K562 (cell line): ENCODE data around the gene S100A6. TPM values are rescaled to one million over a fixed set of nuclear protein-coding genes. Genes with fewer than 3 reads are reported as not detected.
A peak's percentile ranks its signal among the peaks of the same experiment; 100 is the strongest.

ENCODE experiments used
- AFF4 ChIP-seq: sonication (generic); formaldehyde crosslinking; IDR thresholded peaks from 2 replicates; pipeline ENCODE4 v1.8.0; 2023; ENCODE audit warnings: mild to moderate bottlenecking, missing genetic modification reagents
- BRCA1 ChIP-seq, 2 experiments: fragments of 450-650 bp in 1 of 2; sonication (generic) in 1 of 2; formaldehyde crosslinking in 1 of 2; IDR thresholded peaks; 2 replicates each; pipeline versions ENCODE4 v1.5.0 to v1.6.1; 2017 to 2020; ENCODE audit warnings: mild to moderate bottlenecking in 1 of 2, missing genetic modification reagents in 1 of 2
- ETV6 ChIP-seq, 3 experiments: fragments of 150-350 bp in 1 of 3; sonication (generic) in 1 of 3; formaldehyde crosslinking in 1 of 3; IDR thresholded peaks; 2 replicates each; pipeline versions ENCODE4 v1.6.1 to v1.8.0; 2014 to 2022; ENCODE audit warnings: borderline replicate concordance in 2 of 3, low read depth in 2 of 3, antibody characterized with exemption in 1 of 3, low read length in 1 of 3, mild to moderate bottlenecking in 1 of 3, missing genetic modification reagents in 1 of 3
- JUN ChIP-seq, 2 experiments: sonication (generic) in 1 of 2; formaldehyde crosslinking in 1 of 2; IDR thresholded peaks; 2 replicates each; pipeline versions ENCODE4 v1.6.1 to v1.8.0; 2012 to 2022; ENCODE audit warnings: borderline replicate concordance in 2 of 2, mild to moderate bottlenecking in 2 of 2, improper control_type of control experiment in 1 of 2, low read depth in 1 of 2, low read length in 1 of 2, missing genetic modification reagents in 1 of 2
- LARP7 ChIP-seq: fragments of 450-650 bp; IDR thresholded peaks from 2 replicates; pipeline ENCODE4 v1.6.1; 2016
- MBD2 ChIP-seq: sonication (generic); IDR thresholded peaks from 2 replicates; pipeline ENCODE4 v1.6.1; 2016; ENCODE audit warnings: low read depth, borderline replicate concordance
- MEIS2 ChIP-seq: fragments of 450-650 bp; IDR thresholded peaks from 2 replicates; pipeline ENCODE4 v1.6.1; 2014; ENCODE audit warnings: mild to moderate bottlenecking; ENCODE audit not compliant: partially characterized antibody
- MXI1 ChIP-seq: IDR thresholded peaks from 2 replicates; pipeline ENCODE4 v1.6.1; 2011; ENCODE audit warnings: low read depth, mild to moderate bottlenecking, improper control_type of control experiment, low read length
- NCOA6 ChIP-seq: fragments of 450-650 bp; IDR thresholded peaks from 2 replicates; pipeline ENCODE4 v1.6.1; 2017; ENCODE audit warnings: mild to moderate bottlenecking
- NUFIP1 ChIP-seq: fragments of 450-650 bp; IDR thresholded peaks from 2 replicates; pipeline ENCODE4 v1.6.1; 2018; ENCODE audit not compliant: partially characterized antibody
- RBFOX2 ChIP-seq: fragments of 200-400 bp; formaldehyde crosslinking; IDR thresholded peaks from 2 replicates; pipeline ENCODE4 v1.6.1; 2017; ENCODE audit warnings: low read depth, mild to moderate bottlenecking, low read length, moderate library complexity
- SETDB1 ChIP-seq: IDR thresholded peaks from one replicate; pipeline ENCODE4 v1.6.1; 2012; ENCODE audit warnings: low read length, control low read depth, inconsistent platforms
- TAF9B ChIP-seq: fragments of 450-650 bp; IDR thresholded peaks from 2 replicates; pipeline ENCODE4 v1.6.1; 2018; ENCODE audit warnings: mild to moderate bottlenecking; ENCODE audit not compliant: partially characterized antibody
- YY1 ChIP-seq, 3 experiments: IDR thresholded peaks; 2 replicates each; pipeline ENCODE4 v1.6.1; 2011; ENCODE audit warnings: low read length in 2 of 3, mild to moderate bottlenecking in 2 of 3, moderate library complexity in 2 of 3, borderline replicate concordance in 1 of 3, control low read depth in 1 of 3, low read depth in 1 of 3; ENCODE audit not compliant: insufficient read depth in 3 of 3, insufficient replicate concordance in 2 of 3, control insufficient read depth in 1 of 3, insufficient read length in 1 of 3; ENCODE audit errors: extremely low read depth in 1 of 3
- ZFX ChIP-seq: sonication (generic); formaldehyde crosslinking; IDR thresholded peaks from 2 replicates; pipeline ENCODE4 v1.8.0; 2022; ENCODE audit warnings: mild to moderate bottlenecking, missing genetic modification reagents, moderate library complexity
- ZKSCAN3 ChIP-seq: fragments of 250-450 bp; sonication (Bioruptor Pico); IDR thresholded peaks from 2 replicates; pipeline ENCODE4 v1.4.0; 2020
- polyA plus RNA-seq, 8 experiments: library from polyadenylated mRNA; depleted of rRNA in 4 of 8; stranded (reverse) in 5 of 8; unstranded in 3 of 8; fragments of >200 nt; fragmentation: Nextera tagmentation in 2 of 8; fragmentation: Illumina TruSeq in 1 of 8; extraction: Ambion mirVana in 2 of 8; extraction: Trizol in 1 of 8; gene quantifications; 2 replicates each; pipeline versions ENCODE4 v1.2.1 to v1.2.3, GENCODE V29; 2011 to 2014; ENCODE audit warnings: inconsistent platforms in 1 of 8, missing spikeins in 1 of 8
- total RNA-seq, 7 experiments: library from RNA; depleted of rRNA in 6 of 7; stranded (reverse); fragments of >200 nt in 6 of 7; fragmentation: Illumina TruSeq in 2 of 7; extraction: Trizol in 2 of 7; gene quantifications; 2 replicates each; pipeline versions ENCODE4 v1.2.1 to v1.2.3, GENCODE V29; 2011 to 2021; ENCODE audit warnings: low replicate concordance in 1 of 7
- TF ChIP-seq, protein P1 (sequence below): fragments of 250-450 bp; sonication (Bioruptor Pico); IDR thresholded peaks from 2 replicates; pipeline ENCODE4 v1.8.0; 2021; ENCODE audit warnings: mild to moderate bottlenecking, moderate library complexity
- TF ChIP-seq, protein P2 (sequence below): fragments of 450-650 bp; formaldehyde crosslinking; IDR thresholded peaks from 2 replicates; pipeline ENCODE4 v1.4.0; 2020; ENCODE audit warnings: mild to moderate bottlenecking, moderate library complexity

The S100A6 gene
- total and polyA plus RNA-seq, 9 of the 15 experiments (the other 6 are each of a cell fraction or from before 2014, with no cell fraction given): 9.8 to 66.5 (median 23.2) TPM

DNA sequence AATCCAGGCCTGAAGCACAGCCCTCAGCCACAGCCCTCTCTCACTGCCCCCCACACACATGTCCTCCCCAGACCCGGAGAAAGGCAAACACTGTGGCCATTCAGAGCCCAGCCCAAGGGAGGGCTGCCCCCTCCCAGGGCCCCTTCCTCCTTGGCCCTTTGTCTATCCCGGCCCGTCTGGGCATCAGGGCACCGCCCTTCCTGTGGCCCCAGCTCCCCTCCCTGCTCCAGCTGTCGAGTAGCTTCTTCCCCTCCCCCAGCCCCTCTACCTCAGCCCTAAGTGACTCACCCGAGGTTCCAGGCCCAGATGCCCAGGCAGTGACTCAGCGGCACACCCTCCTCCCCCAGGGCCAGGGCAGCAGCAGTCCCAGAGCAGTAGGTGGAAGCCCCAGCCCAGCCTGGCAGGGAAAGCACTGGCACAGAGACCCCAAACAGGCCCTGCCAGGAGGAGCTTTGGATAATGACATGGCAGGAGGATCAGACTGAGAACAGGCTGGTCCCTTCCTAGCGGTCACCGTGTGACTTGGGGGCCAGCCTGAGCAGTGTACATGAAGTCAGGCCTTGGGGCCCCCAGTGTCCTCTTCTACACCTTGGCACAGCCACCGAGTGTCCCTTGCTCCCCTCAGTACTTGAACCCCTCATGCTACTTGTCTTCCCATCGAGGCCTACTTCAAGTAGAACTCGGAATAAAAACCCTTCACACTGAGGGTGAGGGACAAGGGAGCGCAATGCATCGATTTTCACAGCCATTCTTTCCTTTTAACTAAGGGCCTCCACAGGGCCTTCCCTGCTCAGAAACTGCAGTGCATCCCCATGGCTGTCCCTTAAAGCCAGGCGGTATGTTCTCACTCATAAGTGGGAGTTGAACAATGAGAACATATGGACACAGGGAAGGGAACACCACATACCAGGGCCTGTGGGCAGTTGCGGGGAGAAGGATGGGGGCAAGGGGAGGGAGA, 30.9 kb upstream of the S100A6 start (continued):
- TF ChIP-seq, protein P1, sequence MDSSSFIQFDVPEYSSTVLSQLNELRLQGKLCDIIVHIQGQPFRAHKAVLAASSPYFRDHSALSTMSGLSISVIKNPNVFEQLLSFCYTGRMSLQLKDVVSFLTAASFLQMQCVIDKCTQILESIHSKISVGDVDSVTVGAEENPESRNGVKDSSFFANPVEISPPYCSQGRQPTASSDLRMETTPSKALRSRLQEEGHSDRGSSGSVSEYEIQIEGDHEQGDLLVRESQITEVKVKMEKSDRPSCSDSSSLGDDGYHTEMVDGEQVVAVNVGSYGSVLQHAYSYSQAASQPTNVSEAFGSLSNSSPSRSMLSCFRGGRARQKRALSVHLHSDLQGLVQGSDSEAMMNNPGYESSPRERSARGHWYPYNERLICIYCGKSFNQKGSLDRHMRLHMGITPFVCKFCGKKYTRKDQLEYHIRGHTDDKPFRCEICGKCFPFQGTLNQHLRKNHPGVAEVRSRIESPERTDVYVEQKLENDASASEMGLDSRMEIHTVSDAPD (CRISPR knock-in tag): no peak
- TF ChIP-seq YY1 (IDR thresholded peaks at IDR 0.05; ENCODE audit: borderline replicate concordance in 1 of 3, control insufficient read depth in 1 of 3, extremely low read depth in 1 of 3, insufficient read depth in 3 of 3, insufficient read length in 1 of 3, insufficient replicate concordance in 2 of 3, low read depth in 1 of 3, low read length in 2 of 3): peak in 1 of 3 experiments; percentile 19
- TF ChIP-seq MXI1: 0 out of 2 replicates have a peak, but pooled peaks have one; percentile 27
- no peak for TF ChIP-seq NUFIP1
- peak; percentile 85 for TF ChIP-seq MBD2
- TF ChIP-seq ZFX (CRISPR knock-in tag): peak; percentile 66
- no peak for TF ChIP-seq BRCA1 (IDR thresholded peaks at IDR 0.05)
- no peak for TF ChIP-seq BRCA1 (CRISPR knock-in tag; IDR thresholded peaks at IDR 0.05)
- TF ChIP-seq MEIS2: no peak
- TF ChIP-seq LARP7: no peak
- no peak for TF ChIP-seq SETDB1
- TF ChIP-seq ZKSCAN3: no peak
- no peak; a peak in 1 of 4 replicates for TF ChIP-seq ETV6 (IDR thresholded peaks at IDR 0.05; ENCODE audit: borderline replicate concordance in 1 of 2, low read depth in 2 of 2, low read length in 1 of 2)
- no peak for TF ChIP-seq ETV6 (CRISPR knock-in tag; IDR thresholded peaks at IDR 0.05; ENCODE audit: borderline replicate concordance)
- peak; percentile 97 for TF ChIP-seq TAF9B
- TF ChIP-seq, protein P2, sequence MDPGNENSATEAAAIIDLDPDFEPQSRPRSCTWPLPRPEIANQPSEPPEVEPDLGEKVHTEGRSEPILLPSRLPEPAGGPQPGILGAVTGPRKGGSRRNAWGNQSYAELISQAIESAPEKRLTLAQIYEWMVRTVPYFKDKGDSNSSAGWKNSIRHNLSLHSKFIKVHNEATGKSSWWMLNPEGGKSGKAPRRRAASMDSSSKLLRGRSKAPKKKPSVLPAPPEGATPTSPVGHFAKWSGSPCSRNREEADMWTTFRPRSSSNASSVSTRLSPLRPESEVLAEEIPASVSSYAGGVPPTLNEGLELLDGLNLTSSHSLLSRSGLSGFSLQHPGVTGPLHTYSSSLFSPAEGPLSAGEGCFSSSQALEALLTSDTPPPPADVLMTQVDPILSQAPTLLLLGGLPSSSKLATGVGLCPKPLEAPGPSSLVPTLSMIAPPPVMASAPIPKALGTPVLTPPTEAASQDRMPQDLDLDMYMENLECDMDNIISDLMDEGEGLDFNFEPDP (CRISPR knock-in tag): no peak
- peak; percentile 76 for TF ChIP-seq RBFOX2
- TF ChIP-seq JUN (IDR thresholded peaks at IDR 0.05; ENCODE audit: borderline replicate concordance, low read depth, low read length): peak; percentile 99
- peak; percentile 95 for TF ChIP-seq JUN (CRISPR knock-in tag; IDR thresholded peaks at IDR 0.05; ENCODE audit: borderline replicate concordance)
- TF ChIP-seq NCOA6: peak; percentile 42; the same call in 1 of the 2 replicates
- TF ChIP-seq AFF4 (CRISPR knock-in tag): no peak
